ENCODE measurements around the gene POLR2E.

Gene POLR2E

GRCh38 chr19:1098177-1099051 lies 3.2 kb upstream of the POLR2E start:
- DNase-seq (ENCODE audit: low read depth, low spot score) = peak; percentile 62

DNA sequence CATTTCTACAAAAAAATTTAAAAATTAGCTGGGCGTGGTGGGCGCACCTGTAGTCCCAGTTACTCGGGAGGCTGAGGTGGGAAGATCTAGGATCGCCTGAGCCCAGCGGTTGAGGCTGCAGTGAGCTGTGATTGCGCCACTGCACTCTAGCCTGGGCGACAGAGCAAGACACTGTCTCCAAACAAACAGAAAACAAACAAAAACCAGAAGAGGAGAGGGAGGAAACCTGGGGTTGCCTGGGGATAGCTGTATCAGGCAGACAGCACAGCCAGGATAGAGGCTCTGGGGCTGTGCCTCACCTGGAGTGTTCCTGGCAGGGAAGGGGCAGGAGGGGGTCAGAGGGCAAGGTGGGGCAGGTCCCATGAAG lies 2.6 kb upstream of the POLR2E start:
- DNase-seq (ENCODE audit: low read depth, low spot score) = no peak

- DNase-seq (ENCODE audit: low read depth, low spot score) = no peak
Observed at GRCh38 chr19:1094655-1094977, 559 bp downstream of the POLR2E start.

- no peak for DNase-seq (ENCODE audit: low read depth, low spot score)
Observed at GRCh38 chr19:1093811-1094553, 1.2 kb downstream of the POLR2E start.

DNA sequence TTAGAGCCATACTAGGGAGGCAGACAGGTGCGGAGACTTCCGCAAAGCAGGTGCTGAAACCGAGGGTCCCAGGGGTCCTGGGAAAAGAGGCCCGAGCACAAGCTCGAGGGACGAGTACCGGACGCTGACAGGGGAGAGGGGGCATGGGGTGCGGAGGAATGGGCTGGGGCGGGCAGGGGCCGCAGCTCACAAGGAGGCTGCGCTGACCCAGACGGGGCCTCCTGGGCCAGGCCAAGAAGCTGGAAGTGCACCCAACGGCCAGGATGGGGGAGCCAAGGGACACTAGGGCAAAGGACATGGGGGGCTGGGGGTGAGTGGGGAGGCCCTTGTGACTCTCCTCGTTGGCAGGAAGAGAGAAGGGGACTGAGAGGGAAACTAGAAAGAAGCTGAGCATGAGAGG lies 1.8 kb downstream of the POLR2E start:
- DNase-seq (ENCODE audit: low read depth, low spot score) = no peak

GRCh38 chr19:1091544-1092175 lies 3.5 kb downstream of the POLR2E start:
- DNase-seq (ENCODE audit: low read depth, low spot score) = no peak

DNA sequence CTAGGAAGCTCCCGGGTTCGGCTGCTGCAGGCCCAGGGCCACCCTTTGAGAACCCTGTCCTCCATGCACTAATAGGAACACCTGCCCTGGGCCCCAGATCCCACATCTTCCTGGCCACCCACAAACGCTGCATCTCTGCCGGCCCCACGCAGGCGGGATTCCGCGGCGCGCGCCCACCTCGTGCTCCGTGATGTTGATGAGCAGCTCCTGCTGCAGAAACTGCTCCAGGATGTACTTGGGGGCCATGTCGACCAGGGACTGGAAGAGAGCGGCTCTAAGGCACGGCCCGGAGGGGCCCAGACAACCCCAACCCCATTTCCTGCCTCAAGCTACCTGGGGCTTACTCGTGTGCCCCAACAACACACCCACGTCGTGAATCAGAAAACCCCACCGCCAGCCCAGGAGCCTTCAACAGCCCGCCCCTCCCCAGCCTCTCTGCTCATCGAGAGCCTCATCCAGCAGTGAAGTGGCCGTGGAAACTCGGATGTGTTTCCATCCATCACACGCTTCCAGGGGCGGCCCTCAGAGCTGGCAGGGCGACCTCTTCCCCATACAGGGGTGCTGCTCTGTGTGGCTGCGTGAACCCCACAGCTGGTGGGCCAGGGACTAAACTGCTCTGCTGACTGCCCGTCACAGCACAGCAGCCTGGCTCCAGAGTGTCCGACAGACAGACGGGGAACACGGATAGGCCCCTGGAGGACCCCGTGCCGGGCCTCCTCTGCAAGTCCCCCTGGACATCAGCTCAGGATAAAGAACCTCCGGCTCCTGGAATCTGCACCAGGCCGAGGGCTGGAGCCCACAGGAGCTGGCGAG lies 4.2 kb downstream of the POLR2E start:
- no peak for DNase-seq (ENCODE audit: low read depth, low spot score)

GRCh38 chr19:1089891-1090290 lies 5.3 kb downstream of the POLR2E start:
- DNase-seq (ENCODE audit: low read depth, low spot score) = no peak

- no peak for DNase-seq (ENCODE audit: low read depth, low spot score)
Observed at GRCh38 chr19:1089126-1089771, 5.9 kb downstream of the POLR2E start.

GRCh38 chr19:1088416-1089010 lies 6.7 kb downstream of the POLR2E start:
- DNase-seq (ENCODE audit: low read depth, low spot score) = no peak

DNA sequence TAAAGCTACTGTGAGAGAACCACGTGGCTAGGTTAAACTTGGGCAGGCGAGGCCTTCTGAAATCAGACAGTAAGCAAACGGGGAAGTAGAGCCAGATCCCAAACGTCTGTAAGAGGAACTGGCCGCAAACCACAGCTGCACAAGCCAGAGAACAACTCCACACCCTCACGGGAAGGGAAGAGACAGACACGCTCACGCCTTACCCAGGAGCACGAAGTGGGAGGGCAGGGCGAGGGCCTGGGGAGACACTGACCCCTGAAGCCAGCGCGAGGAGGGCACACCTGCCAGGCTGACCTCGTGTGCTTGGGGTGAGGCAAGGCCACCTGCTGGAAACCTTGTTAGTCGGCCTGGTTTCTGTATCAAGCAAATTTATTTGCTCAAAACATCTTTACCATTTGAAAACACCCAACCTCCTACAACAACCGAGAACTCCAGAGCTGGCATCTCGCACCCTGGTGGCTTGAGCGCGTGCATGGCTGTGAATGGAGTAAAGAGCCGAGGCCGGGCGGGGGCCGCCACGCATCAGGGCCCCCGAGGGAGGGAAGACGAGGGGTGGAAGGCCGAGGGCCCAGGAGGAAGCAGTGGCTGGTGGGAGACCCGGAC lies 7.3 kb downstream of the POLR2E start:
- DNase-seq (ENCODE audit: low read depth, low spot score) = no peak

- no peak for DNase-seq (ENCODE audit: low read depth, low spot score)
Observed at GRCh38 chr19:1086613-1087012, 8.6 kb downstream of the POLR2E start.

DNA sequence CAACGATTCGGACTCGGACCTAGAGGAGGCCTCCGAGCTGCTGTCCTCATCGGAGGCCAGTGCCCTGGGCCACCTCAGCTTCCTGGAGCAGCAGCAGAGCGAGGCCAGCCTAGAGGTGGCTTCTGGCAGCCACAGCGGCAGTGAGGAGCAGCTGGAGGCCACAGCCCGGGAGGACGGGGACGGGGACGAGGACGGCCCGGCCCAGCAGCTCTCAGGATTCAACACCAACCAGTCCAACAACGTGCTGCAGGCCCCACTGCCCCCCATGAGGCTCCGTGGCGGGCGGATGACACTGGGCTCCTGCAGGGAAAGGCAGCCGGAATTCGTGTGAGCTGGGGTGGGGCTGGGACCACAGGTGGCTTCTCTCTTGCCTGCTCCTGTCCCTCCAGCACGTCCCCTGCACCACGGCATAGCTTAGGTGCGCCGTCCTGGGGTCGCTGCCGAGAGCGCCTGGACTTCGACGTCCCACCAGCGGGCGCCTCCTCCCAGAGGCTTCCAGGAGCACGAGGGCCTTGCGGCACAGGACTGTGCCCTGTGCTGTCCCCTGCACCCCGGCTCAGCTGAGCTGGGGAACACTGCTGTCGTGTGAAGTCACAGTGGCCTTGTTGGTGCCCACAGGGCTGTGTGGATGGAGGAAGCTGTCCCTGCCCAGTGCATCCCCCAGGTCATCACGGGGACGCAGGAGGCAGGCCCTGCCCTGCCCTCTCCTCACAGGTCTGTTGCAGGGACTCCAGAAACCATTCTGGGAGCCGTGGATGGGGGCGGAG lies 9.3 kb downstream of the POLR2E start:
- DNase-seq (ENCODE audit: low read depth, low spot score) = no peak

GRCh38 chr19:1085053-1085658 lies 10.0 kb downstream of the POLR2E start:
- DNase-seq (ENCODE audit: low read depth, low spot score) = no peak

DNA sequence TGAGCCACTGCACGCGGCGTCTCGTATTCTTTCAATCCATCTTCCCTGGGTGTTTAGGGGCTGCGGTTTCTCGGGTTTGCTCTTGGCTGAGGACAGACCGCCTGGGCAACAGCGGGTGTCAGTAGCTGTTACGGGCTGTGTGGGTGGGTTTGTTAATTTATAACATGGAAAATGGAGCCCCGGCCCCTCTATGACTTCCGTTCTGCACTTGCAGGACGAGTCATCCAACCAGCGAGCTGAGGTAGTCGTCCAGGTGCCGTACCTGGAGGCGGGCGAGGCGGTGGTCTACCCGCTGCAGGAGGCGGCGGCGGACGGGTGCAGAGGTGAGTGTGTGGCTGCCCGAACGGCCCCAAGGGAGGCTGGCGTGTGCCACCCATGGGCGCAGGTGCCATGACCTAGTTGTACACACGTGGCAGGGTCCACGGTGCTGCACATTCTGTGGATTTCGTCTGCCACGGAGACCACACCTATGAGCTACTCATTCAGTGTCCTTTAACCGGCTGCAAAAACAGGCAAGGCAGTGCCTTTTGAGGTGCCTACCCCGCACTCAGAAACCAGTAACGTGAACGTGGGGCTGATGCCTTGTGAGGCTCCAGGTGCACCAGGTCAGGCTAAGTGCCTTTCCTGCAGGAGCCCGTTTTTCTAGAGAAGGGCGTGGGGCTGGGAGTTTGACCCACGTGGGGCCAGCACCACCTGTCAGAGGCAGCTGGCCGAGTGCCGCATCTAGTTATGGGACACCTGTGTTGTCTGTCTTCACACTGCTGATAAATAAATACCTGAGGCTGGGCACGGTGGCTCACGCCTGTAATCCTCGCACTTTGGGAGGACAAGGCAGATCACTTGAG lies 10.9 kb downstream of the POLR2E start:
- DNase-seq (ENCODE audit: low read depth, low spot score) = no peak

DNA sequence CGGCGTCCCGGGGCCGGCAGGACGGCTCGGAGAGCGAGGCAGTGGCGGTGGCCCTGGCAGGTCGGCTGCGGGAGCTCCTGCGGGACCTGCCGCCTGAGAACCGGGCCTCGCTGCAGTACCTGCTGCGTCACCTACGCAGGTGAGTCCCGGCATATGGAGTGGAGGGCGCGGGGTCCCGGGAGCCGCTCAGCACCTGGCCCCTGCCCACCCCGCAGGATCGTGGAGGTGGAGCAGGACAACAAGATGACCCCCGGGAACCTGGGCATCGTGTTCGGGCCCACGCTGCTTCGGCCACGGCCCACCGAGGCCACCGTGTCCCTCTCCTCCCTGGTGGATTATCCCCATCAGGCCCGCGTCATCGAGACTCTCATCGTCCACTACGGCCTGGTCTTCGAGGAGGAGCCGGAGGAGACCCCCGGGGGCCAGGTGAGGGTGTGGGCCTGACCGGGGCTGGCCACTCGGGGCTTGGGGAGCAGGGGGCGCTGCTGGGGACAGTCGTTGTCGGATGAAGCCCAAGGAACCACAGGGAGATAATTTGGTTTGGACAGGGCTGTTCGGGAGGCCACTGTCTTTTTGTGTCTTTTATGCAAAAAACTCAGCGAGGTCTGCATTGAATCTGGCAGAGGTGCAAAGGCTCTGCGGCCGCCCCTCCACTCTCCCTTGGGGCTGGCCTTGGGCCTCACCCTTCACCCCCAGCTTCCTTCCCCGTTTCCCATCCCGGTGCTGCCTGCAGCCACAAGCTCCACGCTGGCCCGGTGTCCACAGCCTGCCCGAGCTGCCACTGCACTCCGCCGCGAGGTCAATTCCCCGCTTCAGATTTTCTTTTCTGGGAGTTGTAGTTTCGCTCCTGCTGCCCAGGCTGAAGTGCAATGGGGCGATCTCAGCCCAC lies 12.0 kb downstream of the POLR2E start:
- no peak for DNase-seq (ENCODE audit: low read depth, low spot score)

DNA sequence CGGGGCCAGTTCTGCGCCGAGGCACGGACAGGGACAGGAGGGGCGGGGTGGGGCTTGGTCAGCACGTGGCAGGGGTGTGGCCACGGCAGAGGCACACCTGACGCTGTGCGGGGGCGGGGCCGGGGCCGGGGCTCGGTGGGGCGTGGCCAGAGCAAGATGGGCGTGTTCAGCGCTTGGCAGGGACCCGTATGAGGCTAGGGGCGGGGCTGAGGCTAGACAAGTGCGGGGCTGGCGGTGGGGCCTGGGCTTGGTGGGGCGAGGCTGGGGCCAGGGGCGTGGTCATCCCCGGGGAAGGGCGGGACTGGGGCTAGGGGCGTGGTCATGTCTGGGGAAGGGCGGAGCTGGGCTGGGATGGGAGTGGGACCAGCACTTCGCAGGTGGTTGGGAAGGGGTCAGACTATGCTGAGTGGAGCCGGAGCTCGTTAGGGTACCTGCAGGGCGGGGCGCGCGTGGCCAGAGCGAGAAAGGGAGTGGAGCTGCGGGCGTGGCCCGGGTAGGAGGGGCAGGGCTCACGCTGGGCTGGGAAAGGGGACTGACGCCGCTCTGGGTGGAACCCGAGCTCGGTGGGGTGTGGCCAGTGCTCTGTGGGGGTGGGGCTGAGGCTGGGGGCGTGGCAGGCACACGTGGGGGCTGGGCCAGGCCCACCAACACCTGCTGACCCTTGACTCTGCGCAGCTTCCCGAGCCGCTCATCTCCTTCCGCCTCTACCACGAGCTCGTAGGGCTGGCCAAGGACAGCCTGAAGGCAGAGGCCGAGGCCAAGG lies 12.8 kb downstream of the POLR2E start:
- peak; percentile 93 for DNase-seq (ENCODE audit: low read depth, low spot score)

All from ELF-1 (cell line).